Measurements from ENCODE around the gene OR2L8.

Gene OR2L8, protein sequence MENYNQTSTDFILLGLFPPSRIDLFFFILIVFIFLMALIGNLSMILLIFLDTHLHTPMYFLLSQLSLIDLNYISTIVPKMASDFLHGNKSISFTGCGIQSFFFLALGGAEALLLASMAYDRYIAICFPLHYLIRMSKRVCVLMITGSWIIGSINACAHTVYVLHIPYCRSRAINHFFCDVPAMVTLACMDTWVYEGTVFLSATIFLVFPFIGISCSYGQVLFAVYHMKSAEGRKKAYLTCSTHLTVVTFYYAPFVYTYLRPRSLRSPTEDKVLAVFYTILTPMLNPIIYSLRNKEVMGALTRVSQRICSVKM

DNA sequence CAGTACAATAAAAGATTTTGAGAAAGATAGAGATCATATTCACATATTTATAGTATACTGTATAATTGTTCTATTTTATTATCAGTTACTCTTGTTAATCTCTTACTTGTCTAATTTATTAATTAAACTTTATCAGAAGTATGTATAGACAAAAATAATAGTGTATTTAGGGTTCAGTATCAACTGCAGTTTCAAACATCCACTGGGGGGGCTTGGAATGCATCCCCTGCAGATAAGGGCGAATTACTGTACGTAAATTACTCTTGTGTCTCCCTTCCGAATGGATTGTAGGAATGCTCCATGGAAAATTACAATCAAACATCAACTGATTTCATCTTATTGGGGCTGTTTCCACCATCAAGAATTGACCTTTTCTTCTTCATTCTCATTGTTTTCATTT lies at the start of gene OR2L8:
OR2L8 (plus strand) TSS at position 301 of the 400 bp plus-strand sequence; CDS start at position 301, 0 bp downstream.
- DNase-seq = no peak

DNA sequence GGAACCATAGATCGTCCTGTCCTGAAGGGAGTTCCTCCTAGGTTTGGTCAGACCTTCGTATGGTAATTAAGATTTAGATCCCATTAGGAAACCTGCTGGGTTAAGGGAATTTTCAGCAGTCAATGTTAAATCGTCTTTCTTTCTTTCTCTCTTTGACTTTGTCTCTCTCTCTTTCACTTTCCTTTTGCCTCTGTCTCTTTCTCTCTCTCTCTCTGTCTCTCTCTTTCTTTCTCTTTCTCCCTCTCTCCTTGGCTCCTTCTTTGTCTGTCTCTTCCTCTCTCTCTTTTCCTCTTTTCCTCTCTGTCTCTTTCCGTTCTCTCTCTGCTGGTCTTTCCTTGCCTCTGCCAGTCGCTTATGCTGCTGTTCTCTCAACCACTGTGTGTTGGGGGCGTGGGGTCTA lies 44.5 kb upstream of the OR2L8 start:
- no peak for DNase-seq

DNA sequence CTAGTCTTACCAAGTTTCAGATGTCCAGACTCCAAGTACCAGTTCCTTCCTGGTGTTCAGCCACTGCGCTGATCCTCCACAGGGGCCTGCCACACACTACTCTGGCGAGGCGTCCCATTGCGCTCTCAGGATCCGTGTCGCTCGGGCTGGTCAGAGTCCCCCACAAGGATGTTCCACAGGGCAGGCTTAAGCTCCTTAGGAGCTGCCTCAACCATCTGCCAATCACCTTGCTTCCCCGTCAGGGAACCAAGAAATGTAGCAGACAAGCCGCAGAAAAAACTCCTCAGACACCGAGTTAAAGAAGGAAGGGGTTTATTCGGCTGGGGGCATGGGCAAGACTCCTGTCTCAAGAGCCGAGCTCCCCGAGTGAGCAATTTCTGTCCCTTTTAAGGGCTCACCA lies 43.5 kb upstream of the OR2L8 start:
- DNase-seq = no peak

DNA sequence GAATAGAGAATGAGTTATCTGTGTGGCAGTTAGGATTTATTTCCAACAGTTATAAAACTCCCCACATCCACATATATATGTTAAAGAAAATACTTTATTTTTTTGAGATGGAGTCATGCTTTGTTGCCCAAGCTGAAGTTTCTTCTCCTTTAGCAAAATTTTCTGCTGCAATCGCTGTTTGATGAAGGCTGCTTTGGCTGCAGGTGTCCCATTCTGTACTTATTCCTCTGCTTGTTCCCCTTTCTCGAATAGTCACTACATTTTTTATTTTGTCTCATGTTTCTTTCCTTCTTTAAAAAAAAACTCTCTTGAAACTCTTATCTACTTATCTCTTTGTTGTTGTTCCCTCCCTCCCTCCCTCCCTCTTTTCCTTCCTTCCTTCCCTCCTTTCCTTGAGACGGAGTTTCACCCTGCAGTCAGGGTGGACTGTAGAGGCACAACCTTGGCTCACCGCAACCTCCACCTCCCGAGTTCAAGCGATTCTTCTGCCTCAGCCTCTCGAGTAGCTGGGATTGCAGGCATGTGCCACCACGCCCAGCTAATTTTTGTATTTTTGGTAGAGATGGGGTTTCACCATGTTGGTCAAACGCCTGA lies 42.7 kb upstream of the OR2L8 start:
- no peak for DNase-seq

DNA sequence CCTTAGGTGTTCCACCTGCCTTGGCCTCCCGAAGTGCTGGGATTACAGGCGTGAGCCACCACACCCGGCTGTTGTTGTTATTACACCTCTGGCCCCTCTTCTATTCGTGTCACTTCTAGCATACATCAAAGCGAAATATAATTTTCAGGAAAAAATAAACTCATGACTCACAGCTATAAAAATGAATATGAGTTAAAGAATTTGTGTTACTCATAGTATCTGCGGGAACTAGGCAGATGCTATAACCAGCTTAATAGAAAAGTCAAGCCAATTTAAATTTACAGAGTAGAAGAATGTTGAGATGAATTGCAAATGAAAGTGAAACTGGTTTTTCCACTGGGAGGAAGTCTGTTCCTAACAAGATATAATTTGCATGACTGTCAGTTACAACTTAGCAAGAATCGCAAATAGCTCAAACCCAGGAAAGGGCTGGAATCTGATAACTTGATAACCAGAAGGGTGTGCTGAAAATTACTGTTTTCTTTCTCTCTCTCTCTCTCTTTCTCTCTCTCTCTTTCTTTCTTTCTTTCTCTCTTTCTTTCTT lies 42.1 kb upstream of the OR2L8 start:
- DNase-seq = no peak

DNA sequence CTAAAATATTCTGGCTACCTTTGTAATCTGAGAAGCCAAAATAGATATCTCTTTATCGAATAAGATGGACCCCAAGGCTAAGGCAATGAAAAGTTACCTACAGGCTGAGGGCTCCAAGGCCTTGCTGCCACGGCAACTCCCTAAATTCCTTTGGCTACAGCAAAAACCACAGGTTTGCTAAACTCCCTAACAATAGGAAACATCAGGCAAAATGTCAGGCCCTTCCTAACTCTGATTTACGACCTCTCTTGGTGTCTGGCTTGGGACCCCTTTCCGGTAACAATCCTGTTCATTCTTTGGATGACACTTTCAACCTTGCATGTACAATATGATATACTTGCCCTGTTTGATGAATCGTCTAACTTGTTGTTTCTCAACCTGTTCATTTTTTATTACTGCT lies 39.9 kb upstream of the OR2L8 start:
- no peak for DNase-seq

DNA sequence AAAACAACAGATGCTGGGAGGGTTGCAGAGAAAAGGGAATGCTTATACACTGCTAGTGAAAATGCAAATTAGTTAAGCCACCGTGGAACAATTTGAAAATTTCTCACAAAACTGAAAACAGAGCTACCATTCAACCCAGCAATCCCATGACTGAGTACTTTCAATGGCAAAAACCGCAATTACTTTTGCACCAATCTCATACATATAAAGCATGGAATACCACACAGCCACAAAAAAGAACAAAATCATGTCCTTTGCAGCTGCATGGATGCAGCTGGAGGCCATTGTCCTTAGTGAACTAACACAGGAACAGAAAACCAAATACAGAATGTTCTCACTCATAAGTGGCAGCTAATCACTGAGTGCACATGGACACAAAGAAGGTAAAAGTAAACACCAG lies 34.9 kb upstream of the OR2L8 start:
- no peak for DNase-seq

DNA sequence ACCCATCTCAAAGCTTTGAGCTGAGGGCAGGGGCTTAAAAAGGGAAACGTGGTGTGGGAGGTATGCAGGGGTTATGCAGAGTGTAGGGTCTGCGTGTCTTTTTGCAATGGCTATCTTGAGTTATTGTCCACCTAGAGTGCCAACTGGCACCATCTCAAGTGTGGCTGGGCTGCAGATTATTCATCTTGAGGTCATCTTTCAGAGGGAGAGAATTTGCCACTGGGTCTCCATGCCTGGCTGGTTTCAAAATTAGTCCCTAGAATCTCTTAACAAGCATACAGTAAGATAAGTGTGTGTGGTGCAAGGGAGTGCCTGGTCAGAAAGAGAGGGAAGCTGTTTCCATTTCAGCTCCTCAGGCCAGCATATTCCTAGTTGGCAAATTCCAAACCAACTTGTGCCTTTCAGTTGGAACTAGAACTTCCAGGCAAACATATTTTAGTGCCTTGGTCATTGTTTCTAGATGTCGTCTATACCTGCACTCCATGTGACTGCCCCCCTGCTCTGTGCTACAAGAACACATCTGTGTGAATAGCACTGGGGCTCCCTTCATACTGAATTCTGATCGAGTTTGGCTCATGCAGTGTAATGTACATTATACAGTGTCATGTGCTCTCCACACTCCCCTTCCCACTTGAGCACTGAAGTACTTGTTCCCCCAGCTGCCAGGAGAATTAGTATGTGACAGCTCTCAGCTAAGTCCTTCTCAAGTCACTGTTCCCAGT lies 33.6 kb upstream of the OR2L8 start:
- no peak for DNase-seq

DNA sequence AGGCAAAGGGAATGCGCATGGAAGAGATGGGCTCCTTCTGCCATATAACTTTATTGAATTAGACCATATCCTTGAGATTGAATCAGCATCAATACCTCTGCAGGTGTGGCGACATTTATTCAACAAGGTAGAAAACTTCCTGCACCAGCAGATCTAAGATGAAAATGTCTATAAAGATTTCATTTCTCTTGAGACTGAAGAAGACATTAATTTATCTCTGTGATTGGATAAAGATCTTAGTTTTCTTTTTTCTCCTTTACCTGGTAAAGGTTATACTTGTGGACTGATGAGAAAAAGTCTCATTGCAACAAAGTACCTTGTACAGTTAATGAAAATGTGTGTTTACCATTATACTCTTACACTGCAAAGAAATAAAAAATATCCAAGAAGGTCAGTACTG lies 28.7 kb upstream of the OR2L8 start, which contains the start of gene OR2T8:
OR2T8 (plus strand) TSS at position 301 of the 400 bp plus-strand sequence. CDS start 766 bp downstream, outside the sequence.
- DNase-seq = no peak

DNA sequence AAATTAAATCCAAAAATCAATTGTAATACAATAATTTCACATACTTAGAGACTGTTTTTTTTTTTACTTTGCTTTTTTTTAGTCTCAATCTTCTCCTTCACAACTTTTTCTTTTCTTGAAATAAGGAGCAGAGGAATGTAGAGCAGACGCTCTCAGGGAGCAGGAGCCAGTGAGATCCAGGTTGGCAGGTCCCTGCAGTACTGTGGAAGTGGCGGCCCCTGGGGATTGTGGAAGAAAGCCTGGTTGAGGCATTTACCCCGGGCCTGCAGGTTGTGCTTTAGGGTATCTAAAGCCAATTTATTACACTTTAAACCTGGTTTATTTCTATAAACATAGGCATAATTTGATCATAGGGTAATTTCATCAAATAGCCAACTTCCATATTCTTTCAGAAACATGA lies 24.7 kb upstream of the OR2L8 start:
- DNase-seq = no peak

DNA sequence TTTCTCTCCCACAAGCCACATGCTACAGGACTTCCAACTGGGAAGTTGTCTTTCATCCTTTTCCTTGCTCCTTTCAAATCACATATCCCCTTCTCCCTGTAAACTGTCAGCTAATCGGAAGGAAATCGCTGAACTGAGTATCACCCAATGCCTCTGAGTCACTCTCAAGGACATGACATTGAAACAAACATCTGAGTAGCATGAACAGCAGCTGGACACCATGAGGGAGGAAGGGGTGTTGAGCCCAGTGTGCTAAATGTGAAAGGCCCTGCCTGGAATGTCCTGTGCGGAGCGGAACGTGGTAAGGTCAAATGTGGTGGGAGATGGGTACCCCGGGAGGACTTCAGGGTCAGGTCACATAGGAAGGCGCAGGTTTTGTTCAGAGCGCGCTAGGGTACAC lies 23.8 kb upstream of the OR2L8 start, which contains the start of gene OR2AJ1:
OR2AJ1 (plus strand) TSS at position 22 of the 400 bp plus-strand sequence. CDS start 8,880 bp downstream, outside the sequence.
- DNase-seq = no peak

DNA sequence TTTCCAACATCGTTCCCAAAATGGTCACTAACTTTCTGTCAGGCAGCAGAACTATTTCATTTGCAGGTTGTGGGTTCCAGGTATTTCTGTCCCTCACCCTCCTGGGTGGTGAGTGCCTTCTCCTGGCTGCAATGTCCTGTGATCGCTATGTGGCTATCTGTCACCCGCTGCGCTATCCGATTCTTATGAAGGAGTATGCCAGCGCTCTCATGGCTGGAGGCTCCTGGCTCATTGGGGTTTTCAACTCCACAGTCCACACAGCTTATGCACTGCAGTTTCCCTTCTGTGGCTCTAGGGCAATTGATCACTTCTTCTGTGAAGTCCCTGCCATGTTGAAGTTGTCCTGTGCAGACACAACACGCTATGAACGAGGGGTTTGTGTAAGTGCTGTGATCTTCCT lies 14.7 kb upstream of the OR2L8 start:
- no peak for DNase-seq

DNA sequence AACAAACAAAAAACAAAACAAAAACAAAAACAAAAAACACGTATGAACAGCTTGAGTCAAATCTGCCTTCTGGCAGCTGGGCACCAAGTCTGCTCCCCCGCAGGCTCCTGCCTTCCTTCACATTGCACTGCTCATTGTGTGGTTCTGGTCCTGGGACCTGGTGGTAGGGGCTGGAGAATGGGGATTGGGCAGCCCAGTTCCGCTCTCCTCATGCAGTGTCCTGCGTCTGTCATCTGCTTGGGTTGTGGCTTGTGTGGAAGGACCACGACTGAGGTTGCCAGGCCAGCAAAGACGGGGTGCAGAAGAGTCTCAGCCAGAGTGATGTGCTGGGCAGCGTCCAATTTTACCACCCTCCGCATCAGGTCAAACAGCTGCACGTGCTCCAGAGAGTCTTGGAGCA lies 12.9 kb upstream of the OR2L8 start:
- no peak for DNase-seq

DNA sequence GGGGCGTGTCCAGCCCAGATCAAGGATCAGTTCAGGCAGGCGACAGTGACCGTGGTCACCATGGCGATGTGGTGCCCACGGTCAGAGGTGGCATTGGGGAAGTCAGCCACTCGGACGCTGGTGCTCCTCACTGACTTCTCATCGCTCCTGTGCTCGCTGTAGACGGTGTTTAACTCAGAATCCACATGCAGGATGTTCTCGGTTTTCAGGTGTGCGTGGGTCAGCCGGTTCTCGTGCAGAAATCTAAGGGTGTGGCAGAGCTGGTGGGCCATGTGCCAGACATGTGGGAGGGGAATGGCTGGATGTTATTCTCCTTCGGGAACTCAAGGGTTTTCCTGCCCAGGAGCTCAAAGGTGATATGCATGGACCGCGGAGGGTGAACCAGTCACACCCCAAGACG lies 12.2 kb upstream of the OR2L8 start:
- no peak for DNase-seq

DNA sequence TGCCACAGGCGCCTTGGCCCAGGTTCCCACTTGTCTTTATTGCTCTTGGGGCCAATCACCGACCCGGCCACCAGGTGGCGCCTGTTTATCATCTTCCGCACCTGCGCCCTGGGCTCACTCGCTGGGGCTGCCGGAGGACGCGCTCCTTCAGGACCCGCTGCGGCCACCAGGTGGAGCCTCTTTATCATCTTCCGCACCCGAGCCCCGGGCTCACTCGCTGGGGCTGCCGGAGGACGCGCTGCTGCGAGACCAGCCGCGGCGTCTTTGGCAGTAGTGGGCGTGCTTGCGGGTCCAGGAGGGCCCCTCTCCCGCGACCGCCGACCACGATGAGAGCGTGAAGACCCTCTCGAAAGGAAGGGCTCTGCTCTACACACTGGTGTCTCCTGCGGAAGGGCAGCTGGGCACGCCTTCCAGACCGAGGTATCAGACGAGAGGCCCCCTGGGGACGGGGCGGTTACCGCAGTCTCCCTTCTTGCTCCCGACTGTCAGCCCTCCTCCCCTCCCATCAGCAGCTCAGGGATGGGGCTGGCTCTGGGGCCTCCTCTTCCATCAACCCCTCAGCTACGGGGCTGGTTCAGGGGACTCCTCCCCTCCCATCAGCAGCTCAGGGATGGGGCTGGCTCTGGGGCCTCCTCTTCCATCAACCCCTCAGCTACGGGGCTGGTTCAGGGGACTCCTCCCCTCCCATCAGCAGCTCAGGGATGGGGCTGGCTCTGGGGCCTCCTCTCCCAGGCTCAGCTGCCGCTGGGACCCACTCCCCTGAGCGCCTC lies 11.5 kb upstream of the OR2L8 start:
- peak; percentile 58 for DNase-seq

DNA sequence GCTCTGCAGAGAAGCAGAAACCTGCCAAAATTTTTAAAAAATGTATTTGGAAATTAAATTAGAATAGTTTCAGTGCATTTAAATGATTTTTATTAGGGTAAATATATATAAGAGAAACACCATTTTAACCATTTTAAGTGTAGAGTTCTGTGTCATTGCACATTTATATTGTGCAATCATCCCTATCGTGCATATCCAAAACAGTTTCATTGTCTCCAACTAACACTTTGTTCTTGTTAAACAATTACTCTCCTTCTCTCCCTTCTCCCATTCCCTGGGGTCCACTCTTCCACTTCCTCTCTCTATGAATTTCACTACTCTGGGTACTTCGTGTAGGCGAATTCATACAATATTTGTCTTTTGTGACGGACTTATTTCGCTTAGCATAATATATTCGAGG lies 6.0 kb upstream of the OR2L8 start:
- DNase-seq = no peak

DNA sequence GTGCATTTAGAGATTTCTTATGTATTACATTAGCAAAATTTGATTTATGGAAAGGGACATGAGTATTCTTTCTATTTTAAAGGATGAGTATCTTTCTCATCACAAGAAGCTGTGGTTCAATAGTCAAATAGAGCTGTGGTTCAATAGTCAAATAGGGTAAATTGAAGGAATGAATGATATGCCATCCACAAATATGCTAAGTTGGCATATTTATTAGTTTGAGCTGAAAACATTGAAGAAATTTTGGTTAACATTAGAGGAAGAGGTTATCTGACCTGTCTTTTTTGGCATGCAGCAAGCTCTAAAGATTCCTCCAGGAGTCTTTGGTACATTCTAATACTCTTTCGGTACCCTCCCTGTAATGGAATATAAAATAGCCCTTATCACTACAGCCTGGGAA lies 4.8 kb downstream of the OR2L8 start:
- no peak for DNase-seq

DNA sequence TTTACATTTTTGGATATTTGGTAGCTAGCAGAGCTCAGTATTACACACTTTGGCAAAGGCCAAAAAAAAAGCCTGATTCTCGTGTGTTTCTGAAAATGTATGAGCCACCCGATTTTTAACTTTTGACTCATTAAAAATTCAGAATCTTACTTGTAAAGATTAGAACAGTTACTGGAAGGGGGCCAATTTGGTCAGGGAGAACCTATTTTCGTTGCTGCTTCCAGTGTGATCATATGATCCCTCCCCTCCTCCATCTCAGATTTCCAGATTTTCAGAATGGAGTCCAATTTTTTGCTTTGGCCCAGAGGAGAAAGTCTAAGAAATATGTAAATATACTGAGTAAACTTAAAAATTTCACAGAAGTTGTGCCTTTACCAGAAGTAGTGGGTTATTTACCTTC lies 13.1 kb downstream of the OR2L8 start:
- DNase-seq = no peak

DNA sequence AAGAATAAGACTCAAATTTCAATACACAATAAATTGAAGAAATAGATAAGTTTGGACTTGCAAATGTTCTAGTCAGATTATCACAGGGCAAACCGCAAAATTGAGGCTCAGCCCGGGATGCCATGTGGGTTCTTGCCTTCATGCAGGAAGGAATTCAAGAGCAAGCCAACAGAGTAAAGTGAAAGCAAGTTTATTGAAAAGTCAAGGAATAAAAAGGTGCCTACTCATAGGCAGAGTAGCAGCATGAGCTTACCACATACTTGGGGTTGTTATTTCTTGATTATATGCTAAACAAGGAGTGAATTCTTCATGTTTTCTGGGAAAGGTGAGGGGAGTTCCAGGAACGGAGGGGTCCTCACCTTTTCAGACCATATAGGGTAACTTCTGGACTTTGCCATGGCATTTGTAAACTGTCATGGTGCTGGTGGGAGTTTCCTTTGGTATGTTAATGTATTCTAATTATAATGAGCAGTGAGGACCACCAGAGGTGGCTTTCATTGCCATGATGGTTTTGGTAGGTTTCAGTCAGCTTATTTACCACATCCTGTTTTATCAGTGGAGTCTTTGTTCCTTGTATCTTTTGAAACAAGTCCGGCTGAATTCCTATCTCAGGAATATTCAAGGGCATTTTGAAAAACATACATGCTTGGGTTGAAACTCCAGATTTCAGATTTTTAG lies 14.4 kb downstream of the OR2L8 start:
- DNase-seq = no peak

DNA sequence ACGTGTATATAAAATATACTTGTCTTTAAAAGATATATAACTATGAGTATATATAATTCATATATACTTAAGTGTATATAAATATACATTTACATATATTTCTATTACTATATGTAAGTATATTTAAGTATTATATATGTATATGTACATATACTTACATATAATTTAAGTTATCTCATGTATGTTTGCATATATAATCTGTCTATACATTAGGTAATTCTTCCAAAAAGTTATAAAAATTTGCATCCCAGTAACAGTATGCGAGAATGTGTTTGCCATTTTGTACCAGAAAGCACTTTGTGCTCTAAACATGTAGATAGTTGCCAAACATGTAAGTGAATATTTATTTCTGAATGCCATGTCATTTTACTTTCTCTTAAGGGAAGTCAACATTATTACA lies 16.3 kb downstream of the OR2L8 start, which contains the start of gene OR2AK2:
OR2AK2 (plus strand) TSS at position 301 of the 400 bp plus-strand sequence. CDS start 144 bp downstream, outside the sequence.
- DNase-seq = no peak

DNA sequence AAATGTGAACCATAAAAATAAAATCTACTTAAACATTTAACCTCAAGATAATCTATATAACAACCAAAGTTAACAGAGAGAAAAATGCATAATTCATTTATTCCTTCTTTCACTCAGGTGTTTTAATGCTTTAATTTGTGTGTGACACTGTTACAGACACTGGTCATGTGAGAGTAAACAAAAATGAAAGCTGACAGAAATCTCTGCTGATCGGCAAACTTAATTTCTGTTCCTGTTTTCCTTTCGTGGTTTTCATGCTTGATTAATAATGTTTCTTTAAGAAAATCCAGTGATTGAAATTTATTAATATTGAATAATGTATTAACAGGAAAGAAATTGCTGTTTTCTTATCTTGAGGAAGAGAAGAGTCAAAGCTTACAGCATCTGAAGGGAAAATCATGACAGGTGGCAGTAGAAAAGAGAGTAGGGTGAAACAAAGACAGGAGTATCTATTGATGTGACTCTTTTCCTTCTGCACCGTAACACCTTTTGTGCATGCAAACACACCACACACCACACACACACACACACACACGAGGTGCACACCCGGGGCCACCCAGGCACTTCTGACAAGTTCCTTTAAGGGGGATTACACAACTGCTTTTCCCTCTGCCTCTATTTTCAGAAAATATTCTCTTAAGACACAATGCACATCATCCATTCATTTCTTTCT lies 18.0 kb downstream of the OR2L8 start:
- no peak for DNase-seq

DNA sequence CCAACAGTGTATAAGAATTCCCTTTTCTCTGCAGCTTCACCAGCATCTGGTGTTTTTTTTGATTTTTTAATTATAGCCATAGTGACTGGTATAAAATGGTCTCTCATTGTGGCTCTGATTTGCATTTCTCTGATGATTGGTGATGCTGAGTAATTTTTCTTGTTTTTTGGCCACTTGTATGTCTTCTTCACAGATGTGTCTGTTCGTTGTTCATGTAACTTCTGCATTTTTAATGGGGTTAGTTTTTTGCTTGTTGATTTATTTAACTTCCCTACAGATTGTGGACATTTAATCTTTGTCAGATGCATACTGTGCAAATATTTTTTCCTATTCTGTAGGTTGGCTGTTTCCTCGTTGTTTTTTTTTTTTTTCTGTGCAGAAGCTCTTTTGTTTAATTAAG lies 44.3 kb downstream of the OR2L8 start:
- DNase-seq = no peak
